B cell (primary cell): ENCODE results near the gene SUGP1. TPM values are rescaled to one million over a fixed set of nuclear protein-coding genes. Genes with fewer than 3 reads are reported as not detected.

Source experiments
- ATAC-seq: fragments of 200-7000 bp; cut with Tn5 transposase; one replicate; pipeline ENCODE4 v1.10.0; 2021; ENCODE audit warnings: low read depth, mild to moderate bottlenecking, moderate number of reproducible peaks, moderate library complexity
- CTCF ChIA-PET: fragments of 350-600 bp; sonication (Branson Sonifier 250); formaldehyde crosslinking; loops from one replicate; lab custom pipeline; 2021; ENCODE audit warnings: antibody characterized with exemption, inconsistent platforms; lab: Charles Lee
- POLR2A ChIA-PET: fragments of 350-600 bp; sonication (Branson Sonifier 250); formaldehyde crosslinking; loops from one replicate; lab custom pipeline; 2021; ENCODE audit warnings: antibody characterized with exemption; lab: Charles Lee
- DNase-seq: peaks from one replicate; pipeline ENCODE4 v3.0.0; 2013
- H2AFZ ChIP-seq: 2 replicates; pipeline ENCODE4 v1.6.1; 2012; ENCODE audit warnings: mild to moderate bottlenecking, low read depth, low read length; ENCODE audit not compliant: insufficient read depth, poor library complexity, severe bottlenecking
- H3K27ac ChIP-seq, 2 donors: 1 replicate in 1 of 2; 2 replicates in 1 of 2; pipeline ENCODE4 v1.5.1; 2012 to 2013; ENCODE audit warnings: low read length in 2 of 2, mild to moderate bottlenecking in 2 of 2, moderate library complexity in 1 of 2
- H3K27me3 ChIP-seq, 4 experiments: fragments of 200-600 bp in 1 of 4; sonication (generic) in 1 of 4; replicated peaks in 1 of 4; 1 replicate in 2 of 4; 2 replicates in 2 of 4; pipeline versions ENCODE4 v1.6.1 to v1.7.0; 2013 to 2016; ENCODE audit warnings: low read length in 3 of 4, mild to moderate bottlenecking in 2 of 4, mixed read lengths in 1 of 4, moderate library complexity in 1 of 4; ENCODE audit not compliant: insufficient read depth in 4 of 4, control insufficient read depth in 3 of 4; ENCODE audit errors: control extremely low read depth in 1 of 4
- H3K36me3 ChIP-seq, 2 experiments: replicated peaks in 1 of 2; 1 replicate in 1 of 2; 2 replicates in 1 of 2; pipeline versions ENCODE4 v1.6.1 to v1.7.1; 2013; ENCODE audit warnings: low read length in 1 of 2; ENCODE audit not compliant: insufficient read depth in 2 of 2, control insufficient read depth in 1 of 2; ENCODE audit errors: control extremely low read depth in 1 of 2, extremely low read depth in 1 of 2
- H3K4me1 ChIP-seq, 2 donors: fragments of 200-600 bp in 1 of 2; sonication (generic) in 1 of 2; 1 replicate in 1 of 2; 2 replicates in 1 of 2; pipeline versions ENCODE4 v1.5.1 to v1.6.1; 2013 to 2017; ENCODE audit warnings: low read length in 2 of 2; ENCODE audit not compliant: control insufficient read depth in 2 of 2, insufficient read depth in 2 of 2
- H3K4me2 ChIP-seq: replicated peaks from 2 replicates; pipeline ENCODE3; 2012; ENCODE audit warnings: mild to moderate bottlenecking, low read depth, low read length; ENCODE audit not compliant: poor library complexity, severe bottlenecking
- H3K4me3 ChIP-seq, 5 experiments: fragments of 200-600 bp in 1 of 5; sonication (generic) in 1 of 5; 1 replicate in 3 of 5; 2 replicates in 2 of 5; pipeline versions ENCODE4 v1.5.1 to v1.7.0; 2011 to 2016; ENCODE audit warnings: low read length in 4 of 5, mild to moderate bottlenecking in 4 of 5, low read depth in 2 of 5, control low read depth in 1 of 5, moderate library complexity in 1 of 5; ENCODE audit not compliant: insufficient read depth in 1 of 5; ENCODE audit errors: control extremely low read depth in 1 of 5, extremely low read depth in 1 of 5
- H3K79me2 ChIP-seq: fragments of 200-600 bp; sonication (generic); one replicate; pipeline ENCODE4 v1.6.0; 2016; ENCODE audit warnings: low read length; ENCODE audit not compliant: control insufficient read depth, insufficient read depth
- H3K9ac ChIP-seq: fragments of 200-600 bp; sonication (generic); 2 replicates; pipeline ENCODE4 v1.6.1; 2017; ENCODE audit warnings: mild to moderate bottlenecking, low read length, moderate library complexity
- H3K9me3 ChIP-seq, 3 donors: one replicate each; pipeline versions ENCODE4 v1.6.1 to v1.7.1; 2013; ENCODE audit warnings: low read length in 2 of 3; ENCODE audit not compliant: control insufficient read depth in 2 of 3, insufficient read depth in 1 of 3; ENCODE audit errors: control extremely low read depth in 1 of 3
- H4K20me1 ChIP-seq: 2 replicates; pipeline ENCODE4 v1.6.0; 2012; ENCODE audit warnings: mild to moderate bottlenecking, low read length; ENCODE audit not compliant: insufficient read depth, control insufficient read depth, poor library complexity, severe bottlenecking
- H3K27ac Mint-ChIP-seq: one replicate; pipeline ENCODE4 v1.8.0; 2021; ENCODE audit warnings: mixed read lengths
- H3K27me3 Mint-ChIP-seq: one replicate; pipeline ENCODE4 v1.8.0; 2021; ENCODE audit warnings: mixed read lengths
- H3K4me1 Mint-ChIP-seq: one replicate; pipeline ENCODE4 v1.8.0; 2021; ENCODE audit warnings: mixed read lengths
- H3K4me3 Mint-ChIP-seq: one replicate; pipeline ENCODE4 v1.8.0; 2021; ENCODE audit warnings: mixed read lengths
- H3K9me3 Mint-ChIP-seq: one replicate; pipeline ENCODE4 v1.8.0; 2022; ENCODE audit warnings: mixed read lengths; ENCODE audit not compliant: insufficient read depth
- CTCF ChIP-seq: fragments of 200-600 bp; IDR thresholded peaks from one replicate; pipeline ENCODE4 v1.8.0; 2022; ENCODE audit warnings: antibody characterized with exemption, mild to moderate bottlenecking
- EZH2 ChIP-seq: IDR thresholded peaks from 2 replicates; pipeline ENCODE4 v1.6.1; 2012; ENCODE audit warnings: borderline replicate concordance, low read depth, mild to moderate bottlenecking, moderate library complexity, low read length; ENCODE audit not compliant: insufficient read depth, poor library complexity, severe bottlenecking
- WGBS: methylation state at CpG from one replicate; pipeline ENCODE4 v1.1.5; 2013; ENCODE audit warnings: missing lambda C conversion rate; ENCODE audit not compliant: insufficient coverage; 5-methylcytosine and 5-hydroxymethylcytosine counted together
- intact Hi-C: fragments of 100-400 bp; cut with micrococcal nuclease; formaldehyde crosslinking; loops from one replicate; pipeline ENCODE4 v1.10.0; 2022
- polyA plus RNA-seq: library from polyadenylated mRNA; depleted of rRNA; stranded (reverse); fragments of >200 nt; gene quantifications from 2 replicates; pipeline ENCODE4 v1.2.3, GENCODE V29; 2012
- total RNA-seq, 2 donors: library from RNA; stranded (reverse); fragments of 120-200 nt in 1 of 2; gene quantifications; 1 replicate in 1 of 2; 2 replicates in 1 of 2; pipeline versions ENCODE4 v1.2.3 to v1.2.4, GENCODE V29; 2013 to 2022

SUGP1 gene
- total and polyA plus RNA-seq, 2 donors (not counting 1 experiment from before 2014, with no cell fraction given): 61.3 to 86.9 TPM

- no peak overlapping the region for H3K4me3 Mint-ChIP-seq
- Histone ChIP-seq H3K27me3 (no peaks in the 10 kb centered on the region), H4K20me1 (peaks cover 16% of the 10 kb centered on the region), H3K36me3 (peaks cover 0 to 78% of the 10 kb centered on the region in 2 experiments), H3K79me2 (peaks cover 39% of the 10 kb centered on the region), H3K9me3 (no peaks in the 10 kb centered on the region), H3K4me2 (no peak overlapping the region), H3K27ac (no peak overlapping the region), H3K9ac (no peak overlapping the region), H3K4me3 (no peak overlapping the region), H3K4me1 (no peaks in the 10 kb centered on the region), H2AFZ (no peak overlapping the region)
- ChIA-PET POLR2A (no interaction called here), CTCF (no interaction called here)
- TF ChIP-seq EZH2 (no peak), CTCF (no peak)
- no peaks in the 10 kb centered on the region for H3K27me3 Mint-ChIP-seq
- intact Hi-C loops: no loop called here
- ATAC-seq (no peak), DNase-seq (no peak)
- WGBS: 99% methylated on average over 10 of the region's 11 CpGs
- no peaks in the 10 kb centered on the region for H3K4me1 Mint-ChIP-seq
- H3K9me3 Mint-ChIP-seq: no peaks in the 10 kb centered on the region
- no peak overlapping the region for H3K27ac Mint-ChIP-seq
Measured at GRCh38 chr19:19341026-19341425, 20.7 kb upstream of the SUGP1 start.

- Histone ChIP-seq H3K9me3 (no peaks in the 10 kb centered on the region), H2AFZ (no peak overlapping the region), H3K27me3 (no peaks in the 10 kb centered on the region), H3K79me2 (peaks cover 65% of the 10 kb centered on the region), H3K4me2 (no peak overlapping the region), H3K27ac (no peak overlapping the region), H3K4me1 (no peaks in the 10 kb centered on the region), H3K4me3 (no peak overlapping the region), H3K9ac (no peak overlapping the region), H4K20me1 (peaks cover 39% of the 10 kb centered on the region), H3K36me3 (peaks cover 0 to 64% of the 10 kb centered on the region in 2 experiments)
- DNase-seq: no peak
- Mint-ChIP-seq H3K4me1 (peaks cover 3% of the 10 kb centered on the region), H3K4me3 (no peak overlapping the region), H3K27ac (no peak overlapping the region), H3K27me3 (no peaks in the 10 kb centered on the region), H3K9me3 (no peaks in the 10 kb centered on the region)
- POLR2A ChIA-PET: interaction anchor here (1.1 kb wide), 1 partner anchor 9 kb away, joined by 4 read pairs; no protein-coding TSS in a partner anchor
- intact Hi-C loops: no loop called here
- TF ChIP-seq EZH2: no peak
- TF ChIP-seq CTCF: no peak
- no peak for ATAC-seq
- WGBS: 98% methylated on average over 7 of the region's 7 CpGs
- CTCF ChIA-PET: interaction anchor here (0.7 kb wide), 1 partner anchor 12 kb away, joined by 3 read pairs; no protein-coding TSS in a partner anchor
Measured at GRCh38 chr19:19338082-19338481, 17.8 kb upstream of the SUGP1 start.
